ENCODE measurements around the gene DIDO1. TPM values are rescaled to one million over a fixed set of nuclear protein-coding genes. Genes with fewer than 3 reads are reported as not detected.

The DIDO1 gene
- 58.7 TPM for total RNA-seq

DNA sequence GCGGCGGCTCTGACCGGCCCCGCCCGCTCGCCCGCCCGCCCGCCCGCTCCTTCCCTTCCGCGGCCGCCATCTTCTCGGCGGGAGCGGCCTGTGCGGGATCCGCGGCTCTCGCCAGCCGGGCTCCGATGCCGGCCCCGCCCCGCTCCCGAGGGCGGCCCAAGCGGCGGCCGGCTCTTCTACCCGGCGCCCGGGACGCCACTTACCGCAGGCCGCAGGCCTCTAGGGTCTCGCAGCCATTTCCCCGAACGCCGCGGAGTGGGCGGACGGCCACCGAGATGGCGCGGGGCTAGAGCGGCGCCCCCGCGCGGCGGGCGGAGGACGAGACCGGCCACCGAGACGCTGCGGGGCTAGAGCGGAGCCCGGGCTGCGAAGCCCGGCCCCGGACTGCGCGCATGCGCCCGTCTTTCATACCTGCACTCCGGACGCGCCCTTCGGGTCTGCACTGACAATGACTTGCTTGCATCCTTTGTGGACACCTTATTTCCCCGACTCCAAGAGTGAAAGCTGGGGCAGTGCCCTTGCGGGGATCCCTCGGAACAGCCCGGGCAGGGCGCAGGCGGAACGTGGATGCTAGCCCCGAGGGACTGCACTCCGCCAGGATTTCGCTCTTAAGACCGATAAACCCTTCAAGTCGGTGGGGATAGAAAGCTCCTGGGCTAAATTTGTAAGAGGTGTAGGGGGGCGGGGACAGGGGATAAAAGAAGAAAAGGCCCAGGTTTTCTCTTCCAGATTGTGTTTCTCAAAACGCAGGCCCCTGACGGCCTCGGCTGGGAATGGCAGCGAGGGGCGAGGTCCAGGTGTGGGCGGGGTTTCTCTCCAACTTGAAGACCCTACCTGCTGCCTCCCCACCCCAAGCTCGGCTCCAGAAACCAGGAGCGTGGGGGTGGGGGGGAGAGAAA, at the start of gene DIDO1:
DIDO1 (minus strand) TSS at position 277 of the 899 bp plus-strand sequence.
- DNase-seq (ENCODE audit: extremely low spot score in 2 of 2) = no peak
- H3K4me1 ChIP-seq = peaks cover 72% of the 10 kb centered on the region
- no peaks in the 10 kb centered on the region for H3K36me3 ChIP-seq
- no peaks in the 10 kb centered on the region for H3K27me3 ChIP-seq
- peak within 1 kb of the TSS; percentile 75 to 96 for H3K4me3 ChIP-seq
- intact Hi-C loops (cut with DNase I) = no loop called here
- H3K27ac ChIP-seq = peak within 1 kb of the TSS; percentile 96
- TF ChIP-seq, protein P1, sequence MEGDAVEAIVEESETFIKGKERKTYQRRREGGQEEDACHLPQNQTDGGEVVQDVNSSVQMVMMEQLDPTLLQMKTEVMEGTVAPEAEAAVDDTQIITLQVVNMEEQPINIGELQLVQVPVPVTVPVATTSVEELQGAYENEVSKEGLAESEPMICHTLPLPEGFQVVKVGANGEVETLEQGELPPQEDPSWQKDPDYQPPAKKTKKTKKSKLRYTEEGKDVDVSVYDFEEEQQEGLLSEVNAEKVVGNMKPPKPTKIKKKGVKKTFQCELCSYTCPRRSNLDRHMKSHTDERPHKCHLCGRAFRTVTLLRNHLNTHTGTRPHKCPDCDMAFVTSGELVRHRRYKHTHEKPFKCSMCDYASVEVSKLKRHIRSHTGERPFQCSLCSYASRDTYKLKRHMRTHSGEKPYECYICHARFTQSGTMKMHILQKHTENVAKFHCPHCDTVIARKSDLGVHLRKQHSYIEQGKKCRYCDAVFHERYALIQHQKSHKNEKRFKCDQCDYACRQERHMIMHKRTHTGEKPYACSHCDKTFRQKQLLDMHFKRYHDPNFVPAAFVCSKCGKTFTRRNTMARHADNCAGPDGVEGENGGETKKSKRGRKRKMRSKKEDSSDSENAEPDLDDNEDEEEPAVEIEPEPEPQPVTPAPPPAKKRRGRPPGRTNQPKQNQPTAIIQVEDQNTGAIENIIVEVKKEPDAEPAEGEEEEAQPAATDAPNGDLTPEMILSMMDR (IDR thresholded peaks at IDR 0.05) = peak; percentile 40 to 84 (median 59)
- TF ChIP-seq POLR2A (IDR thresholded peaks at IDR 0.05) (peak in 1 of 2 donors; percentile 57), POLR2AphosphoS5 (IDR thresholded peaks at IDR 0.05; ENCODE audit: insufficient read depth in 1 of 2, low read depth in 1 of 2) (peak; percentile 24 to 48)
- H3K9me3 ChIP-seq = no peaks in the 10 kb centered on the region

DNA sequence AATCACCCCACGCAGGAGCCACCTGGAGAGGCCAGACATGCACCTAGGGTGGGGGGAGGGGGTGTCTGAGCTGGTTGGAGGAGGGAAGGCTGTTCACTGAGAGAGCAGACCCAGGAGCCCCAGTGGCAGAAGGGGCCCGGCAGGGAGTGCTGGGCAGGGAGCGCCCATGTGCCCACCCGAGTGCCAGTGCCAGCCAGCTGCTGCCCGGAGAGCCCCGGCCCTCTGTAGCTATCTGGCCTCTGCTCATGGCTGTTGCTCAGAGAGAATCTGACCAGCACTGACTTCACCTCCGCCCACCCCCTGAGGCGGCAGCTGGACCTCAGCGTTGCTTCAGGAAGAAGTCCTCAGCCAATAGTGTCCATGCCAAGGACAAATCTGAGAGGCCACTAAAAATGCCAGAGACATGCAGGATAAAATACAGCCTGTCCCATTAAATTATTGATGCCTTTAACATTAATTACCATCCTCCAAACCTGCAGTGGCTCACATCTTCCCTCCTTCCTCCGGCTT, 49.0 kb upstream of the DIDO1 start:
- Histone ChIP-seq H3K27me3 (peaks cover 16% of the 10 kb centered on the region), H3K4me1 (peaks cover 12% of the 10 kb centered on the region), H3K27ac (no peak overlapping the region), H3K36me3 (no peaks in the 10 kb centered on the region), H3K9me3 (no peaks in the 10 kb centered on the region), H3K4me3 (no peak overlapping the region)
- TF ChIP-seq POLR2AphosphoS5 (IDR thresholded peaks at IDR 0.05; ENCODE audit: insufficient read depth in 1 of 2, low read depth in 1 of 2) (no peak), POLR2A (IDR thresholded peaks at IDR 0.05) (no peak)
- TF ChIP-seq, protein P1 (IDR thresholded peaks at IDR 0.05) = no peak
- intact Hi-C loops (cut with DNase I) = no loop called here
- no peak for DNase-seq (ENCODE audit: extremely low spot score in 2 of 2)

DNA sequence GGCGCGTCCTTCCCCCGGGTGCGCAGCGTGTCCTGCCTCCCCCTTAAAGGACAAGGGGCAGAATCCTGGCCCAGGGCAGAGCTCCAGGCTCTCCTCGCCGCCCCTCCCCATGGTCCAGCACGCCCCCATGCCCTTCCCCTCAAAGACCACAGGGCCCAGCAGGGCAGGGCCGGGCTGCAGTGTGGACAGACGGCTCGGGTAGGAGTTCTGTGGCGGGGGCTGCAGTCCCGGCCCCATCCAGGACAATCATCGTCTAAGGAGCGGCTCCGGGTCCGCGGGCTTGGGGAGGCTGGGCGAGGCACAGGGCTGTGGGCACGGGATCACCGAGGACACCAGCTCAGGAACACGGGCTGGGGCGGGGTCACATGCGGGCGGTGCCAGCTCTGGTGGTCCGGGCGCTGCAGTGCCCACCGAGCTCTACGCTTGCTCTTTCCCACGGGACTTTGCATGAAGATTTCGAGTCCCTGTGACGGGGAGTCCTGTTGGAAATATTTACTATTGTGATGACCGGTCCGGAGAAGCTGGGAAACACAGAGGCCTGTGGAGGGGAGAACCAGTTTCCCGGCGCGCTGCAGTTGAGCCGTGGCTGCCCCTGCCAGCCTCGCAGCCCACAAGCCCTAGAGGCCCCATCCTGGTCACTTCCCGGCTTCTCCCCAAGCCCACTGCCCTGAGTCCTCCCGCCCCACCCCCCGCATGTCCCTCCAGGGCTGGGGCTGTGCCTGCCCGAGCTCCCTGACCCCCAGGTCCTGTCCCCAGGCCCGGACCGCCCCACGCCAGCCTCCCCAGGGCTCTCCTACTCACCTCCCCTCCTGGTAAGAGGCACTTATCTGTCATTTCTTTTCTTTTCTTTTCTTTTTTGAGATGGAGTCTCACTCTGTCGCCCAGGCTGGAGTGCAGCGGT, 46.8 kb upstream of the DIDO1 start:
- intact Hi-C loops (cut with DNase I) = no loop called here
- no peak for TF ChIP-seq POLR2AphosphoS5 (IDR thresholded peaks at IDR 0.05; ENCODE audit: insufficient read depth in 1 of 2, low read depth in 1 of 2)
- TF ChIP-seq POLR2A (IDR thresholded peaks at IDR 0.05) = no peak
- TF ChIP-seq, protein P1 (IDR thresholded peaks at IDR 0.05) = no peak
- H3K4me3 ChIP-seq = peak overlapping the region; percentile 18 to 44

DNA sequence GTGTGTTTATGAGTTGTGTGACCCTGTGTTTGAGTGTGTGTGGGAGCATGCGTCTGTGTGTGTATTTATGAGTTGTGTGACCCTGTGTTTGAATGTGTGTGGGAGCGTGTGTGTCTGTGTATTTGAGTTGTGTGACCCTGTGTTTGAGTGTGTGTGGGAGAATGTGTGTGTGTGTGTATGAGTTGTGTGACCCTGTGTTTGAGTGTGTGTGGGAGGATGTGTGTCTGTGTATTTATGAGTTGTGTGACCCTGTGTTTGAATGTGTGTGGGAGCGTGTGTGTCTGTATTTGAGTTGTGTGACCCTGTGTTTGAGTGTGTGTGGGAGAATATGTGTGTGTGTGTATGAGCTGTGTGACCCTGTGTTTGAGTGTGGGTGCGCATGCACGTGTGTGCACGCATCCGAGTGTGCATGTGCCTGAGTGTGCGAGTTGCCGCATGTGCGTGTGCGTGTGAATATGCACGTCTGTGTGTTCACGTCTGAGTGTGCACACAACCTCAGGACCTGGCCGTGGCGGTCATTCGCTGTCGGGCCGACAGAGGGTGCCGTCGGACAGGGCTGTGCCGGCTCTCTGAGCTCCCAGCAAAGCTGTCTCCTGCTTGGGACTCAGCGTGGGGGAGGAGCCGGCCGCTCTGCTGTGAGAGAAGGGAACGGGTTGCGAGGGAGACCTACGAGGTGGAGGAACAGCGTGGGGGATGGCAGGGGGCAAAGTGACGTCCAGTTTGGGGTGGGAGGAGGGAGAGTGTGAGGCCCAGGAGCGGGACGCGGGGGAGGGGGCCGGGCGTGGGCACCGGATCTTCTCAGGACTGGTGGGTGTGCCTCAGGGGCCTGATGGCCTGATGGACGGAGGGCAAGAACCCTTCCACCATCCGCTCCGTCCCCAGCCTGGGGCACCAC, 45.9 kb upstream of the DIDO1 start:
- TF ChIP-seq POLR2A (IDR thresholded peaks at IDR 0.05) = no peak
- TF ChIP-seq, protein P1 (IDR thresholded peaks at IDR 0.05) = peak; percentile 79 to 85 (median 85)
- TF ChIP-seq POLR2AphosphoS5 (IDR thresholded peaks at IDR 0.05; ENCODE audit: insufficient read depth in 1 of 2, low read depth in 1 of 2) = no peak
- intact Hi-C loops (cut with DNase I) = no loop called here
- peaks cover 16% of the 10 kb centered on the region for H3K27me3 ChIP-seq
- no peak for DNase-seq (ENCODE audit: extremely low spot score in 2 of 2)
- no peaks in the 10 kb centered on the region for H3K36me3 ChIP-seq
- peak overlapping the region; percentile 18 to 44 for H3K4me3 ChIP-seq
- H3K9me3 ChIP-seq = no peaks in the 10 kb centered on the region
- no peak overlapping the region for H3K27ac ChIP-seq
- H3K4me1 ChIP-seq = peaks cover 12% of the 10 kb centered on the region

More for the DNA sequence above, 46.8 kb upstream of the DIDO1 start:
- no peak overlapping the region for H3K27ac ChIP-seq
- peaks cover 16% of the 10 kb centered on the region for H3K27me3 ChIP-seq
- peaks cover 12% of the 10 kb centered on the region for H3K4me1 ChIP-seq
- no peak for DNase-seq (ENCODE audit: extremely low spot score in 2 of 2)
- H3K9me3 ChIP-seq = no peaks in the 10 kb centered on the region
- no peaks in the 10 kb centered on the region for H3K36me3 ChIP-seq

Data from vagina (tissue), 2 donors.